Neural progenitor cell (in vitro differentiated cells): ENCODE results near the gene C1orf50. TPM values are rescaled to one million over a fixed set of nuclear protein-coding genes. Genes with fewer than 3 reads are reported as not detected.
A peak's percentile ranks its signal among the peaks of the same experiment; 100 is the strongest.
"Not testable (repeated sequence)": the region's sequence is repeated elsewhere in the genome, so short reads cannot be mapped to it uniquely, and the experiment has no call there.

Experiments
- DNase-seq: peaks from one replicate; pipeline ENCODE4 v3.0.0-alpha.2; 2016; ENCODE audit warnings: low spot score
- H2AFZ ChIP-seq: fragments of 200-600 bp; sonication (generic); replicated peaks from 2 replicates; pipeline ENCODE4 v1.6.1; 2016; ENCODE audit warnings: antibody characterized with exemption
- H3F3A ChIP-seq: fragments of 200-600 bp; sonication (generic); 2 replicates; pipeline ENCODE4 v1.6.1; 2016; ENCODE audit warnings: antibody characterized with exemption, low read depth
- H3K27ac ChIP-seq: fragments of 200-600 bp; sonication (generic); 2 replicates; pipeline ENCODE4 v1.5.1; 2016; ENCODE audit warnings: mild to moderate bottlenecking
- H3K27me3 ChIP-seq: fragments of 200-600 bp; sonication (generic); 2 replicates; pipeline ENCODE4 v1.6.1; 2016; ENCODE audit warnings: mild to moderate bottlenecking, moderate library complexity
- H3K36me3 ChIP-seq: fragments of 200-600 bp; sonication (generic); 2 replicates; pipeline ENCODE4 v1.5.1; 2016
- H3K4me1 ChIP-seq: fragments of 200-600 bp; sonication (generic); 2 replicates; pipeline ENCODE4 v1.6.1; 2016; ENCODE audit warnings: mixed run types
- H3K4me2 ChIP-seq: fragments of 200-600 bp; sonication (generic); 2 replicates; pipeline ENCODE4 v1.6.1; 2016
- H3K4me3 ChIP-seq: fragments of 200-600 bp; sonication (generic); 2 replicates; pipeline ENCODE4 v1.5.1; 2016
- H3K79me2 ChIP-seq: fragments of 200-600 bp; sonication (generic); 2 replicates; pipeline ENCODE4 v1.6.1; 2016; ENCODE audit warnings: low read depth
- H3K9ac ChIP-seq: fragments of 200-600 bp; sonication (generic); 2 replicates; pipeline ENCODE4 v1.6.1; 2016
- H3K9me3 ChIP-seq: fragments of 200-600 bp; sonication (generic); 2 replicates; pipeline ENCODE4 v1.5.1; 2016; ENCODE audit warnings: low read depth
- H4K20me1 ChIP-seq: fragments of 200-600 bp; sonication (generic); 2 replicates; pipeline ENCODE4 v1.6.1; 2016; ENCODE audit warnings: low read depth
- H3K27ac Mint-ChIP-seq: 3 replicates; pipeline ENCODE4 v1.8.0; 2021; ENCODE audit warnings: mixed read lengths
- H3K27me3 Mint-ChIP-seq: 2 replicates; pipeline ENCODE4 v1.8.0; 2022; ENCODE audit warnings: low read depth, mild to moderate bottlenecking, inconsistent platforms, moderate library complexity, mixed read lengths; ENCODE audit not compliant: insufficient read depth
- H3K36me3 Mint-ChIP-seq: 3 replicates; pipeline ENCODE4 v1.8.0; 2021; ENCODE audit warnings: mixed read lengths
- H3K4me1 Mint-ChIP-seq: 3 replicates; pipeline ENCODE4 v1.8.0; 2021; ENCODE audit warnings: mixed read lengths
- H3K4me3 Mint-ChIP-seq: 3 replicates; pipeline ENCODE4 v1.8.0; 2021; ENCODE audit warnings: mild to moderate bottlenecking, moderate library complexity, mixed read lengths
- H3K9me3 Mint-ChIP-seq: 3 replicates; pipeline ENCODE4 v1.8.0; 2020; ENCODE audit warnings: mixed read lengths
- CTCF ChIP-seq: fragments of 200-600 bp; sonication (generic); IDR thresholded peaks from 2 replicates; pipeline ENCODE4 v1.5.1; 2017; ENCODE audit warnings: antibody characterized with exemption, mild to moderate bottlenecking
- EZH2 ChIP-seq: fragments of 200-600 bp; sonication (generic); IDR thresholded peaks from 2 replicates; pipeline ENCODE4 v1.6.1; 2017; ENCODE audit warnings: antibody characterized with exemption, mild to moderate bottlenecking, moderate library complexity
- EZH2phosphoT487 ChIP-seq: fragments of 200-600 bp; sonication (generic); IDR thresholded peaks from 2 replicates; pipeline ENCODE4 v1.6.1; 2017; ENCODE audit warnings: antibody characterized with exemption
- total RNA-seq: library from RNA; depleted of rRNA; stranded (reverse); fragments of >200 nt; gene quantifications from 2 replicates; pipeline ENCODE4 v1.2.3, GENCODE V29; 2015; ENCODE audit warnings: low replicate concordance

The C1orf50 gene
- total RNA-seq, 1 donor from 2014 or later, result 19.0 TPM

DNA sequence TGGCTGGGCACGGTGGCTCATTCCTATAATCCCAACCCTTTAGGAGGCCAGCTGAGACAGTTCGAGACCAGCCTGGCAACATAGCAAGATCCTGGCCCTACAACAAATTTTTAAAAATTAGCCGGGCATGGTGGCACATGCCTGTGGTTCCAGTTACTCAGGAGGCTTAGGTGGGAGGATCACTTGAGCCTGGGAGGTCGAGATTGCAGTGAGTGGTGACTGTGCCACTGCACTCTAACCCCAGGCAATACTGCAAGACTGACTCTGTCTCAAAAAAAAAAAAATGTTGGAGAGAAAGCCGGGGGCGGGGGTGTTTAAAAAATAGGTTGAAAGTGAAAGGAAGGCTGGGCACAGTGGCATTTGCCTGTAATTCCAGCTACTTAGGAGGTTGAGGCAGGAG is 43.5 kb upstream of the C1orf50 start:
- no peaks in the 10 kb centered on the region for H3K79me2 ChIP-seq
- no peak overlapping the region for H3K9ac ChIP-seq
- Mint-ChIP-seq H3K4me1 (no peaks in the 10 kb centered on the region), H3K4me3 (no peak overlapping the region), H3K27me3 (no peaks in the 10 kb centered on the region), H3K9me3 (peaks cover 10% of the 10 kb centered on the region), H3K27ac (no peak overlapping the region), H3K36me3 (peaks cover 9% of the 10 kb centered on the region)
- TF ChIP-seq EZH2, result no peak
- TF ChIP-seq CTCF, result no peak
- no peak for TF ChIP-seq EZH2phosphoT487
- H2AFZ ChIP-seq, result no peak overlapping the region
- H3K4me2 ChIP-seq, result no peak overlapping the region
- peaks cover 4% of the 10 kb centered on the region for H3F3A ChIP-seq
- H3K36me3 ChIP-seq, result no peaks in the 10 kb centered on the region
- H3K27me3 ChIP-seq, result no peaks in the 10 kb centered on the region
- H3K27ac ChIP-seq, result no peak overlapping the region
- no peak overlapping the region for H3K4me3 ChIP-seq
- no peaks in the 10 kb centered on the region for H3K4me1 ChIP-seq
- no peaks in the 10 kb centered on the region for H3K9me3 ChIP-seq
- no peaks in the 10 kb centered on the region for H4K20me1 ChIP-seq
- no peak for DNase-seq

- H3K4me2 ChIP-seq, H3K27ac Mint-ChIP-seq, H3K9me3 ChIP-seq, H3K27me3 Mint-ChIP-seq, H3K4me1 Mint-ChIP-seq, DNase-seq, H2AFZ ChIP-seq, H3K27me3 ChIP-seq, H3K36me3 Mint-ChIP-seq, H3K27ac ChIP-seq, H3F3A ChIP-seq, H3K36me3 ChIP-seq, H3K4me1 ChIP-seq, H3K79me2 ChIP-seq, H3K4me3 ChIP-seq, H3K4me3 Mint-ChIP-seq, H4K20me1 ChIP-seq, H3K9ac ChIP-seq: not testable (repeated sequence)
- peaks cover 10% of the 10 kb centered on the region for H3K9me3 Mint-ChIP-seq
These were observed 41.2 kb upstream of the C1orf50 start for GRCh38 chr1:42725820-42726219.

- Histone ChIP-seq H3K27me3 (no peaks in the 10 kb centered on the region), H3K4me3 (no peak overlapping the region), H3F3A (no peaks in the 10 kb centered on the region), H3K36me3 (no peaks in the 10 kb centered on the region), H3K4me1 (no peaks in the 10 kb centered on the region), H3K9ac (no peak overlapping the region), H3K79me2 (no peaks in the 10 kb centered on the region), H2AFZ (no peak overlapping the region), H3K9me3 (no peaks in the 10 kb centered on the region), H3K4me2 (no peak overlapping the region), H3K27ac (no peak overlapping the region), H4K20me1 (no peaks in the 10 kb centered on the region)
- Mint-ChIP-seq H3K36me3 (no peaks in the 10 kb centered on the region), H3K4me3 (no peak overlapping the region), H3K4me1 (peaks cover 5% of the 10 kb centered on the region), H3K27ac (no peak overlapping the region), H3K27me3 (peaks cover 2% of the 10 kb centered on the region), H3K9me3 (no peaks in the 10 kb centered on the region)
- no peak for DNase-seq
- TF ChIP-seq EZH2phosphoT487 (no peak), CTCF (no peak), EZH2 (no peak)
These were observed 37.0 kb upstream of the C1orf50 start for GRCh38 chr1:42730002-42730401.

GRCh38 chr1:42730988-42731387 is 36.1 kb upstream of the C1orf50 start:
- Histone ChIP-seq H3K36me3 (no peaks in the 10 kb centered on the region), H2AFZ (no peak overlapping the region), H3K27me3 (no peaks in the 10 kb centered on the region), H3K4me3 (no peak overlapping the region), H3K9ac (no peak overlapping the region), H3K27ac (no peak overlapping the region), H3K4me1 (no peaks in the 10 kb centered on the region), H3K79me2 (no peaks in the 10 kb centered on the region), H4K20me1 (no peaks in the 10 kb centered on the region), H3K9me3 (no peaks in the 10 kb centered on the region), H3F3A (no peaks in the 10 kb centered on the region), H3K4me2 (no peak overlapping the region)
- no peak overlapping the region for H3K27ac Mint-ChIP-seq
- H3K4me1 Mint-ChIP-seq, result peaks cover 5% of the 10 kb centered on the region
- H3K4me3 Mint-ChIP-seq, result no peak overlapping the region
- TF ChIP-seq EZH2 (no peak), EZH2phosphoT487 (no peak), CTCF (peak; percentile 22)
- H3K36me3 Mint-ChIP-seq, result no peaks in the 10 kb centered on the region
- peaks cover 2% of the 10 kb centered on the region for H3K27me3 Mint-ChIP-seq
- H3K9me3 Mint-ChIP-seq, result no peaks in the 10 kb centered on the region
- DNase-seq, result no peak
